Colonic mucosa (tissue), 4 donors: Measurements from ENCODE around the gene FGD4. TPM values are rescaled to one million over a fixed set of nuclear protein-coding genes. Genes with fewer than 3 reads are reported as not detected.

Experiments used
- DNase-seq: peaks from one replicate; pipeline ENCODE4 v3.0.0-alpha.2; 2020
- H3K27ac ChIP-seq: fragments of 200-600 bp; one replicate; pipeline ENCODE4 v1.8.0; 2021
- H3K27me3 ChIP-seq: fragments of 200-600 bp; one replicate; pipeline ENCODE4 v1.8.0; 2021
- H3K36me3 ChIP-seq: fragments of 200-600 bp; one replicate; pipeline ENCODE4 v1.8.0; 2021
- H3K4me1 ChIP-seq: fragments of 200-600 bp; one replicate; pipeline ENCODE4 v1.8.0; 2021; ENCODE audit warnings: mild to moderate bottlenecking
- H3K4me3 ChIP-seq: fragments of 200-600 bp; one replicate; pipeline ENCODE4 v1.8.0; 2021
- H3K9ac ChIP-seq, 2 donors: one replicate each; pipeline ENCODE4 v1.7.0; 2013; ENCODE audit warnings: control low read depth in 2 of 2, low read depth in 2 of 2, low read length in 2 of 2
- H3K9me3 ChIP-seq: fragments of 200-600 bp; one replicate; pipeline ENCODE4 v1.8.0; 2021
- CTCF ChIP-seq: fragments of 200-600 bp; IDR thresholded peaks from one replicate; pipeline ENCODE4 v1.8.0; 2022; ENCODE audit warnings: antibody characterized with exemption, mild to moderate bottlenecking
- intact Hi-C: fragments of 100-400 bp; cut with DNase I; formaldehyde crosslinking; loops from one replicate; pipeline ENCODE4 v1.14.1; 2022
- total RNA-seq, 2 donors: library from RNA; stranded (reverse); fragmentation: NEBNext Ultra II Directional in 1 of 2; extraction: Animal tissue kit (Norgen Biotek cat#: 25700) in 1 of 2; gene quantifications; one replicate each; pipeline ENCODE4 v1.2.1, GENCODE V29; 2021
- donor health status: healthy.
- donor health status: DM: no; HTN: no; CAD: no.
- donor health status: DM: no; HTN: no; CAD: no.

FGD4 gene
- total RNA-seq, 2 donors from 2014 or later: 38.4 to 47.6 TPM

- no peaks in the 10 kb centered on the region for H3K36me3 ChIP-seq
- no peak overlapping the region for H3K27ac ChIP-seq
- DNase-seq: no peak
- no peaks in the 10 kb centered on the region for H3K4me1 ChIP-seq
- H3K9me3 ChIP-seq: no peaks in the 10 kb centered on the region
- intact Hi-C loops: no loop called here
- no peak for TF ChIP-seq CTCF
- no peaks in the 10 kb centered on the region for H3K27me3 ChIP-seq
- H3K9ac ChIP-seq: no peak overlapping the region
- H3K4me3 ChIP-seq: no peak overlapping the region
Measured at GRCh38 chr12:32686340-32686739, 287.0 kb downstream of the FGD4 start.

GRCh38 chr12:32688786-32689185, 289.4 kb downstream of the FGD4 start:
- Histone ChIP-seq H3K4me3 (no peak overlapping the region), H3K27ac (no peak overlapping the region), H3K4me1 (no peaks in the 10 kb centered on the region), H3K27me3 (no peaks in the 10 kb centered on the region), H3K36me3 (no peaks in the 10 kb centered on the region), H3K9me3 (no peaks in the 10 kb centered on the region), H3K9ac (no peak overlapping the region)
- intact Hi-C loops: no loop called here
- no peak for DNase-seq
- TF ChIP-seq CTCF: no peak

GRCh38 chr12:32690927-32691326, 291.6 kb downstream of the FGD4 start:
- Histone ChIP-seq H3K9me3 (no peaks in the 10 kb centered on the region), H3K4me3 (no peak overlapping the region), H3K4me1 (no peaks in the 10 kb centered on the region), H3K9ac (no peak overlapping the region), H3K36me3 (no peaks in the 10 kb centered on the region), H3K27me3 (no peaks in the 10 kb centered on the region), H3K27ac (no peak overlapping the region)
- DNase-seq: no peak
- intact Hi-C loops: no loop called here
- TF ChIP-seq CTCF: no peak

GRCh38 chr12:32692358-32692757, 293.0 kb downstream of the FGD4 start:
- intact Hi-C loops: no loop called here
- no peak for TF ChIP-seq CTCF

GRCh38 chr12:32693036-32693435, 293.7 kb downstream of the FGD4 start:
- Histone ChIP-seq H3K4me3 (no peak overlapping the region), H3K9ac (no peak overlapping the region), H3K4me1 (no peaks in the 10 kb centered on the region), H3K27ac (no peak overlapping the region), H3K36me3 (no peaks in the 10 kb centered on the region), H3K27me3 (no peaks in the 10 kb centered on the region), H3K9me3 (no peaks in the 10 kb centered on the region)
- no peak for TF ChIP-seq CTCF
- DNase-seq: no peak
- intact Hi-C loops: no loop called here

More at GRCh38 chr12:32692358-32692757, 293.0 kb downstream of the FGD4 start:
- Histone ChIP-seq H3K4me1 (no peaks in the 10 kb centered on the region), H3K9ac (no peak overlapping the region), H3K27ac (no peak overlapping the region), H3K9me3 (no peaks in the 10 kb centered on the region), H3K36me3 (no peaks in the 10 kb centered on the region), H3K27me3 (no peaks in the 10 kb centered on the region), H3K4me3 (no peak overlapping the region)
- no peak for DNase-seq
